ENCODE data around the gene SFMBT1.

The SFMBT1 gene

GRCh38 chr3:52983336-52983807 lies 62.5 kb downstream of the SFMBT1 start:
- no peak for DNase-seq (ENCODE audit: low read depth)

GRCh38 chr3:52982839-52983238 lies 63.0 kb downstream of the SFMBT1 start:
- H3K4me3 ChIP-seq (ENCODE audit: control insufficient read depth, low read depth, low read length) = no peak overlapping the region
- no peak for TF ChIP-seq CTCF (conservative IDR thresholded peaks at IDR 0.05; ENCODE audit: control insufficient read depth, insufficient read depth, low read depth, low read length)
- DNase-seq (ENCODE audit: low read depth) = peak; percentile 11

More at GRCh38 chr3:52983336-52983807, 62.5 kb downstream of the SFMBT1 start:
- H3K4me3 ChIP-seq (ENCODE audit: control insufficient read depth, low read depth, low read length) = no peak overlapping the region
- no peak for TF ChIP-seq CTCF (conservative IDR thresholded peaks at IDR 0.05; ENCODE audit: control insufficient read depth, insufficient read depth, low read depth, low read length)

GRCh38 chr3:52979190-52979983 lies 66.5 kb downstream of the SFMBT1 start:
- DNase-seq (ENCODE audit: low read depth) = no peak
- no peak for TF ChIP-seq CTCF (conservative IDR thresholded peaks at IDR 0.05; ENCODE audit: control insufficient read depth, insufficient read depth, low read depth, low read length)
- H3K4me3 ChIP-seq (ENCODE audit: control insufficient read depth, low read depth, low read length) = no peak overlapping the region

GRCh38 chr3:52978109-52978754 lies 67.6 kb downstream of the SFMBT1 start:
- no peak overlapping the region for H3K4me3 ChIP-seq (ENCODE audit: control insufficient read depth, low read depth, low read length)
- TF ChIP-seq CTCF (conservative IDR thresholded peaks at IDR 0.05; ENCODE audit: control insufficient read depth, insufficient read depth, low read depth, low read length) = no peak
- DNase-seq (ENCODE audit: low read depth) = no peak

- no peak for TF ChIP-seq CTCF (conservative IDR thresholded peaks at IDR 0.05; ENCODE audit: control insufficient read depth, insufficient read depth, low read depth, low read length)
- no peak overlapping the region for H3K4me3 ChIP-seq (ENCODE audit: control insufficient read depth, low read depth, low read length)
- DNase-seq (ENCODE audit: low read depth) = peak; percentile 8
Measured at GRCh38 chr3:52973806-52974205, 72.1 kb downstream of the SFMBT1 start.

- DNase-seq (ENCODE audit: low read depth) = no peak
- H3K4me3 ChIP-seq (ENCODE audit: control insufficient read depth, low read depth, low read length) = no peak overlapping the region
- no peak for TF ChIP-seq CTCF (conservative IDR thresholded peaks at IDR 0.05; ENCODE audit: control insufficient read depth, insufficient read depth, low read depth, low read length)
Measured at GRCh38 chr3:52971895-52972294, 74.0 kb downstream of the SFMBT1 start.
